K562 (cell line): ENCODE results near the gene C4orf54. TPM values are rescaled to one million over a fixed set of nuclear protein-coding genes. Genes with fewer than 3 reads are reported as not detected.

Experiments
- ATAC-seq: fragments of 200-7000 bp; cut with Tn5 transposase; 3 replicates; pipeline ENCODE4 v1.9.1; 2020; ENCODE audit warnings: moderate library complexity
- BruUV-seq: library from RNA; stranded (reverse); fragments of 400-500 nt; replicated peaks from 2 replicates; lab custom pipeline; 2021; lab: Mats Ljungman, UMichigan
- CTCF ChIA-PET: fragments of 300-600 bp; formaldehyde crosslinking; extraction: SDS; loops from one replicate; lab custom pipeline; 2021; ENCODE audit warnings: low intra/inter-chr PET ratio; lab: Yijun Ruan, JAX
- POLR2A ChIA-PET: fragments of 300-600, 350-650 bp; sonication (Branson Sonifier 250); formaldehyde crosslinking; extraction: SDS; loops from one replicate; lab custom pipeline; 2021; ENCODE audit warnings: antibody characterized with exemption, inconsistent platforms; lab: Yijun Ruan, JAX
- DNase-seq, 4 experiments: peaks; one replicate each; pipeline versions ENCODE4 v3.0.0 to v3.0.0-alpha.2; 2011 to 2018; ENCODE audit warnings: low spot score in 3 of 4, mixed read lengths in 3 of 4; ENCODE audit errors: extremely low read depth in 1 of 4
- FAIRE-seq: peaks from 2 replicates; lab custom pipeline; 2011; peaks lifted over from hg19 to GRCh38; lab: Jason Lieb, UNC
- H2AFZ ChIP-seq: 2 replicates; pipeline ENCODE4 v1.6.0; 2011; ENCODE audit warnings: low read depth, low read length, control low read depth, inconsistent platforms
- H3K27ac ChIP-seq: fragments of 200-600 bp; 3 replicates; pipeline ENCODE4 v1.8.0; 2011; ENCODE audit warnings: low read depth, mild to moderate bottlenecking, control low read depth, inconsistent platforms, low read length, moderate library complexity, mixed read lengths; ENCODE audit errors: extremely low read depth
- H3K27me3 ChIP-seq, 2 experiments: fragments of 300-600 bp in 1 of 2; 2 replicates in 1 of 2; 3 replicates in 1 of 2; pipeline versions ENCODE4 v1.6.0 to v1.8.0; 2011; ENCODE audit warnings: inconsistent platforms in 2 of 2, low read length in 2 of 2, mild to moderate bottlenecking in 1 of 2, mixed read lengths in 1 of 2, moderate library complexity in 1 of 2; ENCODE audit not compliant: control insufficient read depth in 2 of 2, insufficient read depth in 2 of 2
- H3K36me3 ChIP-seq: fragments of 300-600 bp; 3 replicates; pipeline ENCODE4 v1.8.0; 2011; ENCODE audit warnings: mild to moderate bottlenecking, low read length, inconsistent platforms; ENCODE audit not compliant: control insufficient read depth, insufficient read depth
- H3K4me1 ChIP-seq, 2 experiments: fragments of 200-600 bp in 1 of 2; replicated peaks in 1 of 2; 2 replicates in 1 of 2; 3 replicates in 1 of 2; pipeline versions ENCODE4 v1.5.1 to v1.8.0; 2011; ENCODE audit warnings: inconsistent platforms in 2 of 2, low read length in 2 of 2, mild to moderate bottlenecking in 1 of 2, mixed read lengths in 1 of 2, moderate library complexity in 1 of 2; ENCODE audit not compliant: control insufficient read depth in 2 of 2, insufficient read depth in 2 of 2
- H3K4me2 ChIP-seq: 2 replicates; pipeline ENCODE4 v1.6.1; 2011; ENCODE audit warnings: low read length, control low read depth, inconsistent platforms, mixed read lengths; ENCODE audit not compliant: insufficient read depth
- H3K4me3 ChIP-seq: fragments of 200-600 bp; sonication (generic), shearing (Covaris generic); 2 replicates; pipeline ENCODE4 v1.5.1; 2016; ENCODE audit warnings: control low read depth, inconsistent platforms
- H3K79me2 ChIP-seq: fragments of 200-600 bp; 3 replicates; pipeline ENCODE4 v1.8.0; 2011; ENCODE audit warnings: low read length, inconsistent platforms; ENCODE audit not compliant: control insufficient read depth, insufficient read depth
- H3K9ac ChIP-seq, 2 experiments: 2 replicates each; pipeline versions ENCODE4 v1.6.0 to v1.6.1; 2011; ENCODE audit warnings: low read depth in 2 of 2, low read length in 2 of 2, control low read depth in 1 of 2, inconsistent platforms in 1 of 2, mild to moderate bottlenecking in 1 of 2, mixed read lengths in 1 of 2; ENCODE audit not compliant: insufficient read depth in 1 of 2
- H3K9me1 ChIP-seq: one replicate; pipeline ENCODE4 v1.6.0; 2011; ENCODE audit warnings: inconsistent platforms, mild to moderate bottlenecking, low read length, moderate library complexity; ENCODE audit not compliant: control insufficient read depth, insufficient read depth
- H3K9me3 ChIP-seq: replicated peaks from 2 replicates; pipeline ENCODE4 v1.5.1; 2011; ENCODE audit warnings: low read depth, low read length, inconsistent platforms; ENCODE audit not compliant: control insufficient read depth, insufficient read depth
- H4K20me1 ChIP-seq: replicated peaks from 2 replicates; pipeline ENCODE4 v1.6.1; 2011; ENCODE audit warnings: low read length, inconsistent platforms, mixed read lengths; ENCODE audit not compliant: control insufficient read depth, insufficient read depth
- CBFA2T3 ChIP-seq: fragments of 450-650 bp; IDR thresholded peaks from 2 replicates; pipeline ENCODE4 v1.6.1; 2017
- CCAR2 ChIP-seq: fragments of 200-400 bp; formaldehyde crosslinking; IDR thresholded peaks from 2 replicates; pipeline ENCODE4 v1.6.1; 2017; ENCODE audit warnings: mild to moderate bottlenecking, low read depth, low read length
- HMG20B ChIP-seq: fragments of 250-450 bp; sonication (Bioruptor Pico); IDR thresholded peaks from 2 replicates; pipeline ENCODE4 v1.5.0; 2021; ENCODE audit warnings: mild to moderate bottlenecking
- MCM7 ChIP-seq, 2 experiments: fragments of 450-650 bp; IDR thresholded peaks; 2 replicates each; pipeline ENCODE4 v1.6.1; 2016 to 2018
- NCOR1 ChIP-seq: fragments of 450-650 bp; IDR thresholded peaks from 2 replicates; pipeline ENCODE4 v1.6.1; 2016; ENCODE audit warnings: mild to moderate bottlenecking, moderate library complexity
- NFE2 ChIP-seq: IDR thresholded peaks from 2 replicates; pipeline ENCODE4 v1.6.1; 2014; ENCODE audit warnings: antibody characterized with exemption, low read depth
- NFIX ChIP-seq: fragments of 250-450 bp; sonication (Bioruptor Pico); IDR thresholded peaks from 2 replicates; pipeline ENCODE4 v1.4.0; 2020; ENCODE audit warnings: low read depth, mild to moderate bottlenecking, moderate library complexity
- PHB2 ChIP-seq: fragments of 450-650 bp; IDR thresholded peaks from 2 replicates; pipeline ENCODE4 v1.6.1; 2017; ENCODE audit warnings: low read depth
- POLR2G ChIP-seq: fragments of 200-400 bp; formaldehyde crosslinking; IDR thresholded peaks from 2 replicates; pipeline ENCODE4 v1.6.1; 2017; ENCODE audit warnings: low read depth, mild to moderate bottlenecking, antibody characterized with exemption, low read length, moderate library complexity
- PRMT5 ChIP-seq: sonication (generic); formaldehyde crosslinking; IDR thresholded peaks from 2 replicates; pipeline ENCODE4 v1.5.0; 2020; ENCODE audit warnings: missing genetic modification reagents
- RFX1 ChIP-seq: fragments of 450-650 bp; IDR thresholded peaks from 2 replicates; pipeline ENCODE4 v1.6.1; 2016; ENCODE audit warnings: mild to moderate bottlenecking, moderate library complexity
- TAL1 ChIP-seq: fragments of 450-650 bp; IDR thresholded peaks from 2 replicates; pipeline ENCODE4 v1.6.1; 2016; ENCODE audit warnings: mild to moderate bottlenecking
- TRIM25 ChIP-seq: fragments of 450-650 bp; IDR thresholded peaks from 2 replicates; pipeline ENCODE4 v1.7.0; 2016; ENCODE audit warnings: borderline replicate concordance
- USF1 ChIP-seq: sonication (generic); formaldehyde crosslinking; IDR thresholded peaks from 2 replicates; pipeline ENCODE4 v1.9.0; 2022; ENCODE audit warnings: mild to moderate bottlenecking, missing genetic modification reagents
- ZBTB5 ChIP-seq: fragments of 450-650 bp; IDR thresholded peaks from 2 replicates; pipeline ENCODE4 v1.6.1; 2017; ENCODE audit warnings: antibody characterized with exemption
- ZNF282 ChIP-seq: sonication (generic); formaldehyde crosslinking; IDR thresholded peaks from 2 replicates; pipeline ENCODE4 v1.8.1; 2023; ENCODE audit warnings: missing genetic modification reagents
- WGBS: fragments of 100-300 bp; shearing (Covaris generic); methylation state at CpG from one replicate; pipeline ENCODE4 v1.1.6; 2016; ENCODE audit warnings: low coverage, mixed read lengths; ENCODE audit not compliant: insufficient coverage; ENCODE audit errors: missing lambda C conversion rate; 5-methylcytosine and 5-hydroxymethylcytosine counted together
- in situ Hi-C: fragments of 300-500 bp; cut with MboI; formaldehyde crosslinking; loops from 4 replicates; pipeline ENCODE4 v1.15.0; 2018; ENCODE audit warnings: inconsistent platforms, mixed read lengths
- intact Hi-C: fragments of 100-400 bp; cut with micrococcal nuclease; formaldehyde crosslinking; loops from 2 replicates; pipeline ENCODE4 v1.14.2; 2022
- polyA plus RNA-seq, 8 experiments: library from polyadenylated mRNA; depleted of rRNA in 4 of 8; stranded (reverse) in 5 of 8; unstranded in 3 of 8; fragments of >200 nt; fragmentation: Nextera tagmentation in 2 of 8; fragmentation: Illumina TruSeq in 1 of 8; extraction: Ambion mirVana in 2 of 8; extraction: Trizol in 1 of 8; gene quantifications; 2 replicates each; pipeline versions ENCODE4 v1.2.1 to v1.2.3, GENCODE V29; 2011 to 2014; ENCODE audit warnings: inconsistent platforms in 1 of 8, missing spikeins in 1 of 8
- total RNA-seq, 7 experiments: library from RNA; depleted of rRNA in 6 of 7; stranded (reverse); fragments of >200 nt in 6 of 7; fragmentation: Illumina TruSeq in 2 of 7; extraction: Trizol in 2 of 7; gene quantifications; 2 replicates each; pipeline versions ENCODE4 v1.2.1 to v1.2.3, GENCODE V29; 2011 to 2021; ENCODE audit warnings: low replicate concordance in 1 of 7

C4orf54 gene
- total and polyA plus RNA-seq, 9 of the 15 experiments (the other 6 are each of a cell fraction or from before 2014, with no cell fraction given): not detected

- 0% methylated on average over 1 of the region's 1 CpG for WGBS
- Histone ChIP-seq H3K36me3 (no peaks in the 10 kb centered on the region), H2AFZ (no peak overlapping the region), H4K20me1 (no peaks in the 10 kb centered on the region), H3K4me1 (no peaks in the 10 kb centered on the region), H3K9me3 (no peaks in the 10 kb centered on the region), H3K79me2 (no peaks in the 10 kb centered on the region), H3K27me3 (peaks cover 0 to 2% of the 10 kb centered on the region in 2 experiments; a peak in 1 of 5 replicates), H3K4me3 (no peak overlapping the region), H3K9me1 (no peaks in the 10 kb centered on the region), H3K27ac (no peak overlapping the region), H3K9ac (no peak overlapping the region), H3K4me2 (no peak overlapping the region)
- TF ChIP-seq MCM7 (IDR thresholded peaks at IDR 0.05) (no peak), TRIM25 (no peak), PHB2 (no peak), CBFA2T3 (no peak), ZBTB5 (no peak), POLR2G (no peak), PRMT5 (CRISPR knock-in tag) (no peak), NCOR1 (no peak), RFX1 (no peak), NFE2 (no peak), TAL1 (no peak), CCAR2 (no peak), USF1 (CRISPR knock-in tag) (no peak), ZNF282 (CRISPR knock-in tag) (no peak), HMG20B (CRISPR knock-in tag) (no peak), NFIX (CRISPR knock-in tag) (no peak)
- no peak for FAIRE-seq
- CTCF ChIA-PET: no interaction called here
- POLR2A ChIA-PET: no interaction called here
- no peak for ATAC-seq
- no peak for DNase-seq
- BruUV-seq: no TSS peak
- in situ Hi-C loops: no loop called here
- intact Hi-C loops: no loop called here
These were observed 40.3 kb downstream of the C4orf54 start for GRCh38 chr4:99617374-99617773.
